ENCODE results near the gene SV2B. TPM values are rescaled to one million over a fixed set of nuclear protein-coding genes. Genes with fewer than 3 reads are reported as not detected.

Gene SV2B
- total RNA-seq, 1 experiment from 2014 or later, result 1.4 TPM

DNA sequence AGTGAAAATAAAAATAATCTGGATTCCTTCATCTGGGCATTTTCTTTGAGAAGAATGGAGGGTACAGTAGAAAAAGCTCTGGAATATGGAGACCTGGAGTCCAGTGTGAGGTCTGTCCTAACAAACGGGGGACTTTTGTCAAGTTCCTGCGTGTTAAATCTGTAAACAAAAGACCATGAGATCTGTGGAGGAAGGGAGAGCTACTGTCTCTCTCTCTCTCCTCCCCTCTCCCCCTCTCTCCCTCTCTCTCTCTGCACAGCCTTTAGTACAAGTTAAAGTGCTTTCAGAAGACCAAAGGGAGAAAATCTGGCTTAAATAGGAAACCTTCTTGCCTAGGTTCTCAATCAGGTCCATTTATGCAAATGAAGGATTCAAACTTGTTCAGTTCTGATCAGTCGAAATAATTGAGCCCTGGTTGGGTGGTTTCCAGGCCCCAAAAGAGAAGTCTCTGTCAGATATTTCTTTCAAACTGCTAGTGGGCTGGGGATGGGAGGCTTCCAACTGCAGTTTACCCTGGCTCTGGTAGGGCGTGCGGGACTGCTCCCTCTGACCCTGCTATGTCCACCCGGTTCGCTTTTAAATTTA, 103.7 kb downstream of the SV2B start:
- ChIA-PET CTCF (interaction anchor here (1.2 to 1.8 kb wide), 2 partner anchors 44 to 171 kb away, joined by 4 to 6 read pairs; no protein-coding TSS in a partner anchor), POLR2A (no interaction called here)
- Mint-ChIP-seq H3K36me3 (no peaks in the 10 kb centered on the region), H3K4me1 (peaks cover 15% of the 10 kb centered on the region), H3K4me3 (no peak overlapping the region), H3K9me3 (no peaks in the 10 kb centered on the region), H3K27ac (0 out of 2 replicates have a peak overlapping the region, but pooled peaks have one; percentile 64), H3K27me3 (ENCODE audit: low read depth) (no peaks in the 10 kb centered on the region)
- DNase-seq (ENCODE audit: low spot score), result no peak
- ATAC-seq, result peak; percentile 40
- TF ChIP-seq ZNF317 (CRISPR knock-in tag; IDR thresholded peaks at IDR 0.05; ENCODE audit: borderline replicate concordance, low read depth) (no peak), IRF2 (CRISPR knock-in tag; IDR thresholded peaks at IDR 0.05; ENCODE audit: borderline replicate concordance, low read depth) (no peak), ESRRA (CRISPR knock-in tag; IDR thresholded peaks at IDR 0.05; ENCODE audit: borderline replicate concordance) (no peak), TEAD1 (CRISPR knock-in tag; IDR thresholded peaks at IDR 0.05) (no peak), SMAD3 (CRISPR knock-in tag; IDR thresholded peaks at IDR 0.05; ENCODE audit: borderline replicate concordance) (no peak), ZMAT4 (CRISPR knock-in tag; IDR thresholded peaks at IDR 0.05) (no peak), FOXK1 (CRISPR knock-in tag; IDR thresholded peaks at IDR 0.05) (no peak), ZNF138 (CRISPR knock-in tag; conservative IDR thresholded peaks at IDR 0.05) (no peak)
- TF ChIP-seq, protein P1, sequence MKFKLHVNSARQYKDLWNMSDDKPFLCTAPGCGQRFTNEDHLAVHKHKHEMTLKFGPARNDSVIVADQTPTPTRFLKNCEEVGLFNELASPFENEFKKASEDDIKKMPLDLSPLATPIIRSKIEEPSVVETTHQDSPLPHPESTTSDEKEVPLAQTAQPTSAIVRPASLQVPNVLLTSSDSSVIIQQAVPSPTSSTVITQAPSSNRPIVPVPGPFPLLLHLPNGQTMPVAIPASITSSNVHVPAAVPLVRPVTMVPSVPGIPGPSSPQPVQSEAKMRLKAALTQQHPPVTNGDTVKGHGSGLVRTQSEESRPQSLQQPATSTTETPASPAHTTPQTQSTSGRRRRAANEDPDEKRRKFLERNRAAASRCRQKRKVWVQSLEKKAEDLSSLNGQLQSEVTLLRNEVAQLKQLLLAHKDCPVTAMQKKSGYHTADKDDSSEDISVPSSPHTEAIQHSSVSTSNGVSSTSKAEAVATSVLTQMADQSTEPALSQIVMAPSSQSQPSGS (CRISPR knock-in tag; IDR thresholded peaks at IDR 0.05; ENCODE audit: borderline replicate concordance, low read depth), result no peak

DNA sequence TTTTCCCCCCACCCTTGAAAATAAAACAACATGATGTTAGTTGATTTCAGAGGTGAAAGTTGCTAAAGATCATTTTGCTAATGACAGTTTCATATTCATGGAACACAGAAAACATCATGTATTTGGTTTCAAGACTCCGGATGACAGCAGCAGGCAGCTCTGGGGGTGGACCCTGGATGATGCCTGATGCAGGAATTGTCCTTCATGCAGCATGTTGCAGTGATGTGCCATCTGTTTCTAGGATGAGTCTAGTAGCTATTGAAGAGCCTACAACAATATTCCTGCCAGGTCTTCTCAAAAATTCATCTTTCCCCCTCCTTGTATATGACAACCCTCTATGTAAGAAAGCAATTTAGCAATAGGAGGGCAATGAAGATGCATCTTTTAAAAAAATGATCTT, 108.3 kb downstream of the SV2B start:
- Mint-ChIP-seq H3K4me3 (no peak overlapping the region), H3K27me3 (ENCODE audit: low read depth) (no peaks in the 10 kb centered on the region), H3K4me1 (peaks cover 5% of the 10 kb centered on the region), H3K36me3 (no peaks in the 10 kb centered on the region), H3K9me3 (no peaks in the 10 kb centered on the region), H3K27ac (no peak overlapping the region)
- TF ChIP-seq TP53 (CRISPR knock-in tag; IDR thresholded peaks at IDR 0.05) (no peak), ZNF317 (CRISPR knock-in tag; IDR thresholded peaks at IDR 0.05; ENCODE audit: borderline replicate concordance, low read depth) (no peak), E2F5 (CRISPR knock-in tag; IDR thresholded peaks at IDR 0.05) (no peak), GRHL2 (CRISPR knock-in tag; IDR thresholded peaks at IDR 0.05; ENCODE audit: insufficient replicate concordance, severe bottlenecking) (no peak), E2F4 (CRISPR knock-in tag; IDR thresholded peaks at IDR 0.05; ENCODE audit: borderline replicate concordance, low read depth) (no peak), NR1H2 (CRISPR knock-in tag; IDR thresholded peaks at IDR 0.05) (no peak), JUN (CRISPR knock-in tag; IDR thresholded peaks at IDR 0.05) (no peak), ZMAT4 (CRISPR knock-in tag; IDR thresholded peaks at IDR 0.05) (no peak), ZNF671 (CRISPR knock-in tag; IDR thresholded peaks at IDR 0.05) (no peak), CREB1 (CRISPR knock-in tag; IDR thresholded peaks at IDR 0.05) (no peak), ZNF263 (CRISPR knock-in tag; IDR thresholded peaks at IDR 0.05; ENCODE audit: low read depth) (no peak), JAZF1 (CRISPR knock-in tag; IDR thresholded peaks at IDR 0.05) (no peak), ZNF281 (CRISPR knock-in tag; IDR thresholded peaks at IDR 0.05) (no peak), RORB (CRISPR knock-in tag; IDR thresholded peaks at IDR 0.05) (no peak)
- POLR2A ChIA-PET, result no interaction called here
- DNase-seq (ENCODE audit: low spot score) (no peak), ATAC-seq (no peak)
- CTCF ChIA-PET, result no interaction called here

All from WTC11 (cell line).